ENCODE data around the gene GEMIN5.

DNA sequence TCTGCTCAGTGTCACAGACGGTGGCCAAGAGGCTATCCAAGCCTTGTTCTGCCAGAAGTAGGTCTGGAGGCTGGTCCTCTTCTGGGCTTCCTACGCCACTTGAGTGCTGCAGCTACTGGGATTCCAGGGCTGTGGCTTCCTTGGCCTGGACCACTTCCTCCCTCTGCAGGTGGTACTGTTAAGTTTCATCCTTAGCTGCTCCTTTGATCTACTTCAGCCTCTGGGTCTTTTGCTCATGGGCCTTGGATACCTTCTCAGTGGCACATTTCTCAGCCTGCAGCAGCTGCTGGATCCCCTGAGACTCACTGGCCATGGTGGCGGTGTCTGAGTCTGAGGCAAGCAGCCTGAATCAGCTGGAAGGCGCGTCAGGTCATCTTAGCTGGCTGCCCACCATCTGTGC, 69.3 kb downstream of the GEMIN5 start:
- TF ChIP-seq, protein P1, sequence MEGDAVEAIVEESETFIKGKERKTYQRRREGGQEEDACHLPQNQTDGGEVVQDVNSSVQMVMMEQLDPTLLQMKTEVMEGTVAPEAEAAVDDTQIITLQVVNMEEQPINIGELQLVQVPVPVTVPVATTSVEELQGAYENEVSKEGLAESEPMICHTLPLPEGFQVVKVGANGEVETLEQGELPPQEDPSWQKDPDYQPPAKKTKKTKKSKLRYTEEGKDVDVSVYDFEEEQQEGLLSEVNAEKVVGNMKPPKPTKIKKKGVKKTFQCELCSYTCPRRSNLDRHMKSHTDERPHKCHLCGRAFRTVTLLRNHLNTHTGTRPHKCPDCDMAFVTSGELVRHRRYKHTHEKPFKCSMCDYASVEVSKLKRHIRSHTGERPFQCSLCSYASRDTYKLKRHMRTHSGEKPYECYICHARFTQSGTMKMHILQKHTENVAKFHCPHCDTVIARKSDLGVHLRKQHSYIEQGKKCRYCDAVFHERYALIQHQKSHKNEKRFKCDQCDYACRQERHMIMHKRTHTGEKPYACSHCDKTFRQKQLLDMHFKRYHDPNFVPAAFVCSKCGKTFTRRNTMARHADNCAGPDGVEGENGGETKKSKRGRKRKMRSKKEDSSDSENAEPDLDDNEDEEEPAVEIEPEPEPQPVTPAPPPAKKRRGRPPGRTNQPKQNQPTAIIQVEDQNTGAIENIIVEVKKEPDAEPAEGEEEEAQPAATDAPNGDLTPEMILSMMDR (conservative IDR thresholded peaks at IDR 0.05; ENCODE audit: low read depth, low read length), result no peak
- no peak for TF ChIP-seq EZH2 (IDR thresholded peaks at IDR 0.05; ENCODE audit: borderline replicate concordance, low read depth, low read length, poor library complexity, severe bottlenecking)
